H1 (cell line): ENCODE measurements around the gene ECEL1. TPM values are rescaled to one million over a fixed set of nuclear protein-coding genes. Genes with fewer than 3 reads are reported as not detected.

Experiments
- BRCA1 ChIP-seq: IDR thresholded peaks from 2 replicates; pipeline ENCODE4 v1.6.1; 2012; ENCODE audit warnings: low read depth, low read length, improper control_type of control experiment
- FOSL1 ChIP-seq: IDR thresholded peaks from 2 replicates; pipeline ENCODE4 v1.6.1; 2011; ENCODE audit warnings: mild to moderate bottlenecking, low read depth, low read length, moderate library complexity; ENCODE audit not compliant: insufficient read depth
- JUND ChIP-seq: IDR thresholded peaks from 2 replicates; pipeline ENCODE4 v1.6.1; 2011; ENCODE audit warnings: mild to moderate bottlenecking, improper control_type of control experiment, low read length
- KDM1A ChIP-seq: fragments of 200-600, 300-600 bp; sonication (generic); IDR thresholded peaks from 2 replicates; pipeline ENCODE4 v1.7.1; 2016; ENCODE audit warnings: mild to moderate bottlenecking, low read length, borderline replicate concordance
- POLR2A ChIP-seq, 2 experiments: IDR thresholded peaks; 1 replicate in 1 of 2; 2 replicates in 1 of 2; pipeline ENCODE4 v1.6.1; 2011; ENCODE audit warnings: low read depth in 2 of 2, low read length in 2 of 2, mild to moderate bottlenecking in 2 of 2; ENCODE audit errors: control extremely low read depth in 1 of 2
- SP4 ChIP-seq: IDR thresholded peaks from 2 replicates; pipeline ENCODE4 v1.6.1; 2012; ENCODE audit warnings: low read length, inconsistent platforms
- polyA plus RNA-seq, 7 experiments: library from polyadenylated mRNA; depleted of rRNA in 3 of 7; stranded (reverse) in 5 of 7; unstranded in 2 of 7; fragments of >200 nt in 5 of 7; fragments of 200-250 nt in 2 of 7; gene quantifications; 1 replicate in 5 of 7; 2 replicates in 1 of 7; 4 replicates in 1 of 7; pipeline versions ENCODE4 v1.2.1 to v1.2.3, GENCODE V29; 2011 to 2013; ENCODE audit warnings: missing spikeins in 2 of 7, mixed read lengths in 2 of 7
- total RNA-seq: library from RNA; stranded (reverse); fragmentation: NEBNext Ultra II Directional; extraction: Animal tissue kit (Norgen Biotek cat#: 25700); gene quantifications from 2 replicates; pipeline ENCODE4 v1.2.1, GENCODE V29; 2021

ECEL1 gene
- total and polyA plus RNA-seq, 2 of the 8 experiments (the other 6 are each of a cell fraction or from before 2014, with no cell fraction given): 7.7 to 20.2 TPM

GRCh38 chr2:232480201-232481190, 7.1 kb downstream of the ECEL1 start (continued):
- no peak for TF ChIP-seq JUND
- TF ChIP-seq FOSL1: no peak
- no peak for TF ChIP-seq KDM1A
- TF ChIP-seq POLR2A (IDR thresholded peaks at IDR 0.05; ENCODE audit: control extremely low read depth in 1 of 2, low read depth in 2 of 2, low read length in 2 of 2): no peak
- TF ChIP-seq BRCA1: no peak
- no peak for TF ChIP-seq SP4
- TF ChIP-seq, all 59 proteins: peak for 0
